OCI-LY1 (cell line): ENCODE results near the gene MFSD11.

Source experiments
- H2AFZ ChIP-seq: fragments of 200-600 bp; sonication (generic), shearing (Covaris generic); 2 replicates; pipeline ENCODE4 v1.6.0; 2014; ENCODE audit warnings: antibody characterized with exemption, mild to moderate bottlenecking, low read length
- H3F3A ChIP-seq: fragments of 200-600 bp; sonication (generic), shearing (Covaris generic); 2 replicates; pipeline ENCODE4 v1.6.0; 2014; ENCODE audit warnings: mild to moderate bottlenecking, antibody characterized with exemption, low read length, moderate library complexity; ENCODE audit not compliant: insufficient read depth
- H3K27ac ChIP-seq: fragments of 200-600 bp; sonication (generic); 2 replicates; pipeline ENCODE4 v1.5.1; 2014; ENCODE audit warnings: low read length, mixed run types, mild to moderate bottlenecking, low read depth; ENCODE audit not compliant: poor library complexity, severe bottlenecking
- H3K27me3 ChIP-seq: fragments of 200-600 bp; sonication (generic); 2 replicates; pipeline ENCODE4 v1.6.0; 2014; ENCODE audit warnings: antibody characterized with exemption, mild to moderate bottlenecking, low read length, moderate library complexity; ENCODE audit not compliant: insufficient read depth
- H3K36me3 ChIP-seq: fragments of 200-600 bp; sonication (generic); 2 replicates; pipeline ENCODE4 v1.6.1; 2014; ENCODE audit warnings: mild to moderate bottlenecking, antibody characterized with exemption, low read length, moderate library complexity, mixed read lengths; ENCODE audit not compliant: insufficient read depth
- H3K4me1 ChIP-seq: fragments of 200-600 bp; sonication (generic); 2 replicates; pipeline ENCODE4 v1.5.1; 2014; ENCODE audit warnings: mild to moderate bottlenecking, low read length, moderate library complexity; ENCODE audit not compliant: insufficient read depth, severe bottlenecking
- H3K4me2 ChIP-seq: fragments of 200-600 bp; sonication (generic), shearing (Covaris generic); 2 replicates; pipeline ENCODE4 v1.6.1; 2014; ENCODE audit warnings: low read length
- H3K4me3 ChIP-seq: fragments of 200-600 bp; sonication (generic); 2 replicates; pipeline ENCODE4 v1.5.1; 2014; ENCODE audit warnings: low read length, low read depth, mild to moderate bottlenecking, mixed read lengths; ENCODE audit not compliant: poor library complexity, severe bottlenecking
- H3K79me2 ChIP-seq: fragments of 200-600 bp; shearing (Covaris generic); 2 replicates; pipeline ENCODE4 v1.6.1; 2016; ENCODE audit warnings: mixed run types, low read length, mixed read lengths; ENCODE audit not compliant: insufficient read depth
- H3K9ac ChIP-seq: fragments of 200-600 bp; sonication (generic), shearing (Covaris generic); 2 replicates; pipeline ENCODE4 v1.6.1; 2014; ENCODE audit warnings: mild to moderate bottlenecking, low read length, mixed read lengths
- H3K9me2 ChIP-seq: fragments of 200-600 bp; sonication (generic), shearing (Covaris generic); 2 replicates; pipeline ENCODE4 v1.6.1; 2014; ENCODE audit warnings: low read depth, mild to moderate bottlenecking, low read length, mixed read lengths
- H3K9me3 ChIP-seq: fragments of 200-600 bp; shearing (Covaris generic); 2 replicates; pipeline ENCODE4 v1.6.1; 2014; ENCODE audit warnings: low read length, mixed read lengths
- H4K20me1 ChIP-seq: fragments of 200-600 bp; sonication (generic), shearing (Covaris generic); 2 replicates; pipeline ENCODE4 v1.6.0; 2016; ENCODE audit warnings: mild to moderate bottlenecking, low read length; ENCODE audit not compliant: insufficient read depth
- EZH2 ChIP-seq: fragments of 200-600 bp; sonication (generic), shearing (Covaris generic); IDR thresholded peaks from 2 replicates; pipeline ENCODE4 v1.8.0; 2017; ENCODE audit warnings: borderline replicate concordance, mixed run types, mild to moderate bottlenecking, antibody characterized with exemption, low read length, moderate library complexity, mixed read lengths
- TF ChIP-seq, protein P1 (sequence below): fragments of 200-600 bp; sonication (generic), shearing (Covaris generic); IDR thresholded peaks from 2 replicates; pipeline ENCODE4 v1.5.1; 2017; ENCODE audit warnings: mild to moderate bottlenecking, antibody characterized with exemption, low read length, moderate library complexity, mixed read lengths

Gene MFSD11

DNA sequence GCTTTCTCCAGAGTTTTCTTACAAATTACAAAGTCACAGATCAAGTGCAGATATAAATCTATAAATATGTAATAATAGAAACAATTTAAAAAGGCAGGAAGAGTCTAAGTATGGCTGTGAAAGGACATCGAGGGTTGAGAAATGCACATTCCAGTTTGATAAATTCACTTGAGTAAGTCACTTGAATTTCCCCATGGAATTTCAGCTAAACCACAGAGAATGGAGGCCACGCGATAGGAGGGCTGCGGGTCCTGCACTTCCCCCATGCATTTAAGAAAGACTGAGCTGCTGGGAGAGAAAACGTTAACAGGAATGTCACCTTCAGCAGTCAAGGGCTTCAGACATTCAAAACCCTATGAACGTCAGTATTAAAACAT, 21.1 kb upstream of the MFSD11 start:
- Histone ChIP-seq H4K20me1 (no peaks in the 10 kb centered on the region), H3K4me2 (no peak overlapping the region), H3K9me3 (no peaks in the 10 kb centered on the region), H3K4me3 (no peak overlapping the region), H3K9me2 (no peaks in the 10 kb centered on the region), H3K4me1 (peaks cover 7% of the 10 kb centered on the region), H3K79me2 (no peaks in the 10 kb centered on the region), H3K9ac (no peak overlapping the region), H3K36me3 (peaks cover 83% of the 10 kb centered on the region), H3F3A (no peaks in the 10 kb centered on the region; the same call in 1 of the 2 replicates), H3K27ac (no peak overlapping the region), H2AFZ (no peak overlapping the region), H3K27me3 (no peaks in the 10 kb centered on the region)
- TF ChIP-seq, protein P1, sequence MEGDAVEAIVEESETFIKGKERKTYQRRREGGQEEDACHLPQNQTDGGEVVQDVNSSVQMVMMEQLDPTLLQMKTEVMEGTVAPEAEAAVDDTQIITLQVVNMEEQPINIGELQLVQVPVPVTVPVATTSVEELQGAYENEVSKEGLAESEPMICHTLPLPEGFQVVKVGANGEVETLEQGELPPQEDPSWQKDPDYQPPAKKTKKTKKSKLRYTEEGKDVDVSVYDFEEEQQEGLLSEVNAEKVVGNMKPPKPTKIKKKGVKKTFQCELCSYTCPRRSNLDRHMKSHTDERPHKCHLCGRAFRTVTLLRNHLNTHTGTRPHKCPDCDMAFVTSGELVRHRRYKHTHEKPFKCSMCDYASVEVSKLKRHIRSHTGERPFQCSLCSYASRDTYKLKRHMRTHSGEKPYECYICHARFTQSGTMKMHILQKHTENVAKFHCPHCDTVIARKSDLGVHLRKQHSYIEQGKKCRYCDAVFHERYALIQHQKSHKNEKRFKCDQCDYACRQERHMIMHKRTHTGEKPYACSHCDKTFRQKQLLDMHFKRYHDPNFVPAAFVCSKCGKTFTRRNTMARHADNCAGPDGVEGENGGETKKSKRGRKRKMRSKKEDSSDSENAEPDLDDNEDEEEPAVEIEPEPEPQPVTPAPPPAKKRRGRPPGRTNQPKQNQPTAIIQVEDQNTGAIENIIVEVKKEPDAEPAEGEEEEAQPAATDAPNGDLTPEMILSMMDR, result no peak
- no peak for TF ChIP-seq EZH2

DNA sequence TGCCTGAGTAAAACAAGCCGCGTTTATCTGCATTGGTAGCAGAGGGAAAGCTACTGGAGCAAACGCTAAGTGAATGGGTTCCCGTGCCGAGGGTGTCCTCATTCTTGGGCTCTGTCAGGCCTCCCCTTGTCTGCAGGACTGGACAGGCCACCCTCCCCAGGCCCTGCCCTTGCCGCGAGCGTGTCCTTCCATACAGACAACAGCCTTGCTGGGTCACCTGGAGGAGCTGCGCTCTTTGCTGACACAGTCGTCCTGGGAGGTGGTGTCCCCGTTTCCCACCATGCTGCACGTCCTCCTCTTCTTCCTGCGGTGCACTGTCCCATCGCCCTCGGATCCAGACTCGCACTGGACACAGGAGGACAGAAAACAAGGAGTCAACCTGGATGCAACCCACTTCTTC, 19.4 kb upstream of the MFSD11 start:
- H3K79me2 ChIP-seq, result no peaks in the 10 kb centered on the region
- no peaks in the 10 kb centered on the region for H3K27me3 ChIP-seq
- no peaks in the 10 kb centered on the region for H3K9me2 ChIP-seq
- no peak overlapping the region for H3K4me2 ChIP-seq
- peaks cover 88% of the 10 kb centered on the region for H3K36me3 ChIP-seq
- no peaks in the 10 kb centered on the region for H4K20me1 ChIP-seq
- H3F3A ChIP-seq, result no peaks in the 10 kb centered on the region; the same call in 1 of the 2 replicates
- peaks cover 7% of the 10 kb centered on the region for H3K4me1 ChIP-seq
- no peak overlapping the region for H3K27ac ChIP-seq
- H3K9me3 ChIP-seq, result no peaks in the 10 kb centered on the region
- H2AFZ ChIP-seq, result no peak overlapping the region
- TF ChIP-seq EZH2, result no peak
- TF ChIP-seq, protein P1, result no peak
- H3K9ac ChIP-seq, result no peak overlapping the region
- no peak overlapping the region for H3K4me3 ChIP-seq

DNA sequence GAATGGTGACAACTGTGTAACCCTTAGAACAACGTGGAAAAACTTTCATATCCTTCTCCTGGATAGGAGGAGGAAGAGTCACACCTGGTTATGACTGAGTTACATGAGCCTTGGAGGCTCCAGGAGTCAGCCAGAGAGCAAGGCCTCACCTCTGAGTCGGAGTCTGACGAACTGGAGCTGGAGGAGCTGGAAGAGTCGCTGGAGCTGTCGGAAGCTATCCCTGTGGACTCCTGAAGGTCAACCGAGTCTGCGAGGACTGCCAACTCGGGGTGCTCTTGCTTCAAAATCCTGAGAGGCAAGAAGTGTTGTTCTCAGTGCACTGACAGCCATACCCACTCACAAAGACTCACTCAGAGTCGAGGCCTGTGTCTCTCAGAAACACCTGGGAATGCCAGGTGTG, 17.7 kb upstream of the MFSD11 start:
- H3K4me3 ChIP-seq, result no peak overlapping the region
- no peak overlapping the region for H3K9ac ChIP-seq
- no peaks in the 10 kb centered on the region for H3K27me3 ChIP-seq
- H2AFZ ChIP-seq, result no peak overlapping the region
- no peaks in the 10 kb centered on the region for H3K79me2 ChIP-seq
- no peaks in the 10 kb centered on the region for H4K20me1 ChIP-seq
- TF ChIP-seq, protein P1, result no peak
- no peak for TF ChIP-seq EZH2
- H3K4me2 ChIP-seq, result no peak overlapping the region
- no peak overlapping the region for H3K27ac ChIP-seq
- no peaks in the 10 kb centered on the region for H3K9me3 ChIP-seq
- no peaks in the 10 kb centered on the region for H3K9me2 ChIP-seq
- H3K36me3 ChIP-seq, result peaks cover 94% of the 10 kb centered on the region
- peaks cover 9% of the 10 kb centered on the region for H3K4me1 ChIP-seq
- H3F3A ChIP-seq, result no peaks in the 10 kb centered on the region; the same call in 1 of the 2 replicates
